HL-60/S4 treated with phorbol 12-myristate 13-acetate at 8.2 ng/mL for 4 days and 3 days (cell line): ENCODE measurements around the gene PFN3.
"Not testable (repeated sequence)": the region's sequence is repeated elsewhere in the genome, so short reads cannot be mapped to it uniquely, and the experiment has no call there.

ENCODE experiments used
- in situ Hi-C: fragments of 300-500 bp; cut with MboI; formaldehyde crosslinking; loops from 2 replicates; pipeline ENCODE4 v1.15.0; 2022; ENCODE audit warnings: low sequenced_read_pairs

Gene PFN3

DNA sequence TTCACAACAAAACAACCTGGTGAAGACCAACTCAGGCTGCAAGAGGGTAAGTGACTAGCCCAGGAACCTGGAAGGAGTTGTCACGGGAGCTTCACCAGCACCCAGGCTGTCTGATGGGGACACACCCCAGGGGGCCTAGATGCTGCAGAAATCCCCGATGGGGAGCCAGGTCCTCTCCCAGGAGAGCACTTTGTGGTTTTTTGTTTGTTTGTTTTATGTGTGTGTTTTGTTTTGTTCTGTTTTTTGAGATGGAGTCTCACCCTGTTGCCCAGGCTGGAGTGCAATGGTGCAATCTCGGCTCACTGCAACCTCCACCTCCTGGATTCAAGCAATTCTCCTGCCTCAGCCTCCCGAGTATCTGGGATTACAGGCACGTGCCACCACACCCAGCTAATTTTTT, 24.9 kb downstream of the PFN3 start:
- in situ Hi-C loops: not testable (repeated sequence)

DNA sequence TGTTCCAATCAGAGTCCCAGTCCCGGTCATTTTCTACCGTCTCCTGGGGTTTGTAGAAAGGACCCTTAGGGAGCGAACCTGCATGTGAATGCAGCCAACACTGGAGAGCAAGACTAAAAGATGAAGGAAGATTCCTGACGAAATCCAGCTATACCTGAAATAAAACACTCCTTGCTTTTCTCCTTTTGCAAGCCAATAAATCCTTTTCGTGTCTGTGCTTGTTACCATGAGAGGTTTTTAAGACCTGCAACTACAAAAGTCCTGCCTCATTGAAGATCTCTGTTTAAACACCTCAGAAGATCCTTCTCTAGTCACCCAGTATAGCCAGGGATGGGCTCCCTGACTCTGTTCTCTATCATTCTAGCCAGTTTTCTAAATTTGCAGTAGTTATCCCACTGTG, 26.2 kb downstream of the PFN3 start:
- in situ Hi-C loops: no loop called here

DNA sequence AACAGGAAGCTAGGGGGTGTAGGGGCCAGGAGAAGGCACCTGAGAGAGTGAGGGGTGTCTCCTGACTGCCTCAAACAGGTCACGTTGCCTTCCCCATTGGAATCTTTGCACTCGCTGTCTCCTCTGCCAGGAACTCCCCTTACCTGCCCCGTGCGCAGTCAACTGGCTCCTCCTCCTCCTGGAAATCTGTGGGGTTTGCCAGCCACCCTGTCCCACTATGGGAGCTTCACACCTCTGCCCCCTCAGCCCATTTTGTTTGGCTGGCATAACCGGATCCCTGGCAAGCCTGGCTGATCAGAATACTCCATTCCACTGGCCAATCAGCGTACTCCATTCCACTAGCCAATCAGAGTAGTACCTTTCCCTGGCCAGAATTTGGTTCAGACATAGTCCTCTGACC, 26.7 kb downstream of the PFN3 start:
- in situ Hi-C loops: no loop called here

DNA sequence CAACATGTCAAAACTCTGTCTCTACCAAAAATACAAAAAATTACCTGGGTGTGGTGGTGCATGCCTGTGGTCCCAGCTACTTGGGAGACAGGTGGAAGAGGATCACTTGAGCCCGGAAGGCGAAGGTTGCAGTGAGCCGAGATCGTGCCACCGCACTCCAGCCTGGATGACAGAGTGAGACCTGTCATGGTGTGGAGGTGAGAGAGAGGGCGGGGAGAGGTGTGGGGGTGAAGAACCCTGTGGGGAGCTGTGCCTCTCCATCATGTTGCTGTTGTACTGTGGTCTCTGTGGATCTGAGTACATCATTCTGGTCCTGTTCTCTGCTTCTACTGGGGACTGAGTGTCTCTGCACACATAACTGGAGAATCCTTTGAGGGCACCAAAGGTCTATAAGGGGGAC, 27.6 kb downstream of the PFN3 start:
- in situ Hi-C loops: no loop called here

DNA sequence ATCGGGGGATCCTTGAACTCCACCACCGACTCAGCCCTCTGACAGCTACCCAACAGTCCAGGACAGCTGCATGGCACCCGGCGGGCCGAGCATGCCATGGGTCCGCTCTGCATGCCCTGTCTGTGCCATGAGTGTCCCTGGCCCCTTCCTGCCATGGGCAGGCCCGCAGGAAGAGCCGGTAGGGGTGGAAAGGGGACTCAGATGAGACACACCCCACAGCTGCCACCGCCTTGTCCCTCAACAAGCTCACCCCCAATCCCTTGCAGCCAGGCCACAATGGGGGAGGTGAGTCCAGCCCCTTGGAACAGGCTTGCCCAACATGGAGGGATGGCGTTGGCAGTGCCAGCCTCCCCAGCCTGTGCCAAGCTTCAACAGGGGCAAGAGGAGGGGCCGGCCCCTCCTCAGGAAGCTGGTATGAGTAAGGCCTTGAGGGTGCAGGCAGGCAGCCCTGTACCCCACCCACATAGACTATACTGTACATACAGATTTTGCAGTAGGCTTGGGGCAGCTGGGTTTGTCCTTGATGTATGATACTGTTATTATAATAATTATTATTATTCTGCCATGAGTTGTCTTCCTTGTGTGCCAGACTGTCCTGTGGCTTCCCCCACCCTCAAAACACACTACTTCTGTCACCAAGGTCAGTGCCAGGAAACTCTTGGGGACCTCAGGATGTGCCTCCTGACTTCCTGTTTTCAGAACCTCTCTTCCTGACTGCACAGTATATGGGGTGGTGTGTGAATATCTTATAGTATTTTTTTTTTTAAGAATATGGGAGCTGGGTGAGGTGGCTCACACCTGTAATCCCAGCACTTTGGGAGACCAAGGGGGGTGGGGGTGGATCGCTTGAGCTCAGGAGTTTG, 28.2 kb downstream of the PFN3 start:
- in situ Hi-C loops: no loop called here

DNA sequence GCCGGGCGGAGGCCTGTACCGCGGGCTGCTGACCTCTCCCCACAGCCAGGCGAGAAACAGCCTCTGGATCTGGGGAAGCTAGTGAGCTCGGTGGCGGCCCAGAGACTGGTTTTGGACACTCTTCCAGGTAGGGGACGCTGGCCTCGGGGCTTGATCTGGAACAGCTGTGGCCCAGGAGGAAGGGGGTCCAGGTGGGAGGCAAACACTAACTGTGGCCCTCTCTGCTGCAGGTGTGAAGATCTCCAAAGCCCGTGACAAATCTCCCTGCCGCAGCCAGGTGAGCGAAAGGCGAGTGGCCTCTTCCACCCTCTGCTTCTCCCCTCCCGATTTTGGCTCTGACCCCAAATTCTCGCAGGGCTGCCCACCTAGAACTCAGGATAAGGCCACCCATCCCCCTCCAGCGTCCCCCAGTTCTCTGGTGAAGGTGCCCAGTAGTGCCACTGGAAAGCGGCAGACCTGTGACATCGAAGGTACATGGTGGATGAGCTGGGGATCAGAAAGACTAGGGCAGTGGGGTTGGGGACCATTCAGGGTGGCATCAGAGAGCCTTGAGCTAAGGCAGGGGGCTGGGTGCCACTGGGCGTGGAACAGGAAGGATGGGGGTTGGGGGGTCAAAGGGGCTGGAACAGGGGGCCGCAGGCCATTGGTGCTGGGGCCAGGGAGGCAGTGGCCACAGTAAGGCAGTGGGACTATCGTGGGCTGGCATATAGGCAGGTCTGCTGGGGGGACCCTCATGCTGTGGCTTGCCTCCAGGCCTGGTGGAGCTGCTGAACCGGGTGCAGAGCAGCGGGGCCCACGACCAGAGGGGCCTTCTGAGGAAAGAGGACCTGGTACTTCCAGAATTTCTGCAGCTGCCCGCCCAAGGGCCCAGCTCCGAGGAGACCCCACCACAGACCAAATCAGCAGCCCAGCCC, 29.1 kb downstream of the PFN3 start:
- in situ Hi-C loops: no loop called here

DNA sequence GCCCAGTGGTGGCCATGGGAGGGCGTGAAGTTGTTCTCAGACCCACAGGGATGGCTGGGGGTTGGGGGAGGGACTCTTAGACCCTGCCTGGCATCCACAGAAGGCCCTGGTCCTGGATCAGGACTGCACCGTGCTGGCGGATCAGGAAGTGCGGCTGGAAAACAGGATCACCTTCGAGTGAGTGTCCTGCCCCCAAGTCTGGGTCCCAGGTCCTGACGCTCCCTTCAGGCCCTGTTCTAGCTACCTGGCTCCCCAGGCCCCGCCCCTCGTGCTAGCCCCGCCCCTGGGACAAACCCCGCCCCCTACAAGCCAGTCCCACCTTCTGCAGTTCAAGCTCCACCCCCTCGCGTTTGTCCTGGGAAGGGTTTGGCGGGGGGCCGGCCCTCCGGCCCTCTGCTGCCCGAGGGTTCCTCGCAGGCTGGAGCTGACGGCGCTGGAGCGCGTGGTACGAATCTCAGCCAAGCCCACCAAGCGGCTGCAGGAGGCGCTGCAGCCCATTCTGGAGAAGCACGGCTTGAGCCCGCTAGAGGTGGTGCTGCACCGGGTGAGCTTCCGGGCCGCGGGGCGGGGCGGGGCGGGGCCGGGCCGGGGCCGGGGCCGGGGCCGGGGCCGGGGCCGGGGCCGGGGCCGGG, 29.9 kb downstream of the PFN3 start:
- in situ Hi-C loops: no loop called here

DNA sequence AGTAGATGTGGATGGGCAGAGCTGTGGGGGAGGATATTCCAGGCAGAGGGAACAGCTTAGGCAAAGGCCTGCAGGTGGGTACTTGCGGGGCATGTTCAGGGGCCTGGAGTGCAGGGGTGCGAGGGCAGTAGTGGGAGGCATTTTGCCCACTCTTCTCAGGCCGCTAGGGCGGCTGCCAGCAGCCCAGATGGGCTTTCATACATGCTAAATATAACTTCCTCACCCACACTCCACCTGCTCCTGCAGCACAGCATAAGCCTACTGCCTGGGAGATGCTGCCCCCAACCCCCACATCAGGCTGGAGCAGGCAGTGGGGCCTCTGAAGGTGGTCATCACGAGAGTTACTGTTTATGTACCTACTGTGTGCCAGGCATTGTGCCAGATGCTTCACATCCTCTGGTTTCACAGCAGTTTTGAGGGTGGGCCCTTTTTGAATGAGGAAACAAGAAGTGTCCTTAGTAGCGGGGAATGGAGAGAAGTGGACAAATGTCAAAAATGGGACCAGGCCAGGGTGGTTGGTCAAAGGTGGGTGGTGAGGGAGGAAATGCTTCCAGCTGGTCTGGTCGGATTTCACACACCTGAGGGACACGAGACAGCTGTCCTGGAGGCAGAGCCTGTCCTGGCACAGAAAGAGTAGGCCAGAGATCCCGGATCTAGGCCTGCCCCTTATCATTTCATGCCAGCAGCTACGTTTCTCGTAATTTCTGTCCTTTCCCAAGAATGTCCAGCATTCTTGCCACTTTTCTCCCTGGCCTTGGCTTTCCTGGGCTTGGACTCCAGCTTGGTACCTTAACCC, 30.6 kb downstream of the PFN3 start:
- in situ Hi-C loops: no loop called here

DNA sequence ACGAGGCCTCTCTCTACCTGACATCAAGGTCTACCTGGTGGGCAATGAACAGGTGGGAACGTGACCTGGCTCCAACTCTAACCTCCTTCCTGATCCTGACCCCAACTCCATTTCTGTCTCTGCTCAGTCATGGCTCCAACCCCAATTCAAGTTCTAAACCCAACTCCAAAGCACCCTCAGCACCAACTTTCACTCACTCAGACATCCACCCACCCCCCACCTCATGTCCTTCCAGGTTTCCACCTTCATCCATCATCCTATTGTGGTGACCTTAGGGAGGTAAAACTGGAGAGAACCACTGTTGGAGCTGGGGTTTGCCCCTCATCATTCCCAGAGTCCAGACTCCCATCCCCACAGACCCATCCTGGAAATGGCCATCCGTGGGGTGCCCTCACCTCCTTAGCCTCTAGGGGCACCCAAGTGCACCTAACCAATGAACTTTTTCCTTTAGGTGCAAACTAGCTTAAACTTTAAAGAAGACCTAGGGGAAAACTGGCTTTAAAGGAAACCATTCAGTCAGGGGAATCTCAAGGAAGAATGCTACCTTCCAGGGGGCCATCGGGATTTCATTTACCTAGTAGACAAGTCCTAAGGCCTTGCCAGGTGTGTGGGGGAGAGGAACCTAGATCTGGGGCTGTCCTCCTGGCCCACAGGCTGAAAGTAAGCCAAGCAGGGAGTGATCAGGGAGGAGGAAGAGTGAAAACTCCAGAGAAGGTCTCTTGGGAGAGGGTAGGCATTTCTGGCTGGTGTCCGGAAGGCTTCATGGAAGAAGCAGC, 31.4 kb downstream of the PFN3 start:
- in situ Hi-C loops: no loop called here

DNA sequence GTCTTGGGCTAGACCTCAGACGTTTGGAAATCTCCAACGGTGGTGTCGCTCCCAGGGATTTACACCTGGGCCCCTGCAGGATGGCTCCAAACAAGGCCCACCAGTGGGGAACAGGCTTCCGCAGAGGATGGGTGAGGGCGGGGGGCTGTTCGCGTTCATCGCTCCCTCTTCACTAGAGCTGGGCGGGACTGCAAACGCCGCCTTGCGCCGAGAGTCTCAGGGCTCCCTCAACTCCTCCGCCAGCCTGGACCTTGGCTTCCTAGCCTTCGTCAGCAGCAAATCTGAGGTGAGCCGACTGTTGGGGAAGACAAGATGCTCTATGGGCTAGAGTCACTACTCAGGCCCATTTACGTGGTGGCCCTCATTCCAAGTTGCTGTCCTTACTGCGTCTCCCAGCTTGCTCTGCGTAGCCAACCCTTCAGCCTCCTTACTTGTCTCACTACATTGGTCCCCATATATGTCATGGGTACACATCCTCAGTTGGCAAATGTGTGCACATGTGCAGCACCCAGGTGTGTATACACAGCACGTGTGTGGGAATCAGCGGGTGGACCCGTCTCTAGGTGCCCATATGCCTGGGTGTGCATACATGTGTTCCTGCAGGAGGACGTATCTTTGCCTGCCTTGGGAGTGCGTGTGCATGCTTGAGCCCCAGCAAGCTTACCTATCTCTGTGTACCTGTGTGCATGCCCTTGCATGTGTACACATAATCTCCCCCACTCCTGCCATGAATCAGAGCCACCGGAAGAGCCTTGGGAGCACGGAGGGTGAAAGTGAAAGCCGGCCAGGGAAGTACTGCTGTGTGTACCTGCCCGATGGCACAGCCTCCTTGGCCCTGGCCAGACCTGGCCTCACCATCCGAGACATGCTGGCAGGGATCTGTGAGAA, 32.2 kb downstream of the PFN3 start:
- in situ Hi-C loops: no loop called here

DNA sequence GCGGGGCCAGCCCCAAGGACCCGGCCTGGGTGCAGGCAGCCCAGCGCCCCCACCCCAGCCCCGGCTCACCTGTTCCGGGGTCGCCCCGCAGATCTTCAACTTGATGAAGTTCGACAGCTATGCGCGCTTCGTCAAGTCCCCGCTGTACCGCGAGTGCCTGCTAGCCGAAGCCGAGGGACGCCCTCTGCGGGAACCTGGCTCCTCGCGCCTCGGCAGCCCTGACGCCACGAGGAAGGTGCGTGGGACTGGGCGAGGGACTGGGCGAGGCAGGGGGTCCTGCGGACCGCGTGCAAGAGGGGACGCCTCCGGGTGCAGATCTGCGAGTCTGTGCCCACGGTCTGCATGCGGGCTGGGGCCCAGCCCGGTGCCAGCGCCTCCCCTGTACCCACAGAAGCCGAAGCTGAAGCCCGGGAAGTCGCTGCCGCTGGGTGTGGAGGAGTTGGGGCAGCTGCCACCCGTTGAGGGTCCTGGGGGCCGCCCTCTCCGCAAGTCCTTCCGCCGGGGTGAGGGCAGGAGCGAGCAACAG, 33.1 kb downstream of the PFN3 start:
- in situ Hi-C loops: no loop called here

DNA sequence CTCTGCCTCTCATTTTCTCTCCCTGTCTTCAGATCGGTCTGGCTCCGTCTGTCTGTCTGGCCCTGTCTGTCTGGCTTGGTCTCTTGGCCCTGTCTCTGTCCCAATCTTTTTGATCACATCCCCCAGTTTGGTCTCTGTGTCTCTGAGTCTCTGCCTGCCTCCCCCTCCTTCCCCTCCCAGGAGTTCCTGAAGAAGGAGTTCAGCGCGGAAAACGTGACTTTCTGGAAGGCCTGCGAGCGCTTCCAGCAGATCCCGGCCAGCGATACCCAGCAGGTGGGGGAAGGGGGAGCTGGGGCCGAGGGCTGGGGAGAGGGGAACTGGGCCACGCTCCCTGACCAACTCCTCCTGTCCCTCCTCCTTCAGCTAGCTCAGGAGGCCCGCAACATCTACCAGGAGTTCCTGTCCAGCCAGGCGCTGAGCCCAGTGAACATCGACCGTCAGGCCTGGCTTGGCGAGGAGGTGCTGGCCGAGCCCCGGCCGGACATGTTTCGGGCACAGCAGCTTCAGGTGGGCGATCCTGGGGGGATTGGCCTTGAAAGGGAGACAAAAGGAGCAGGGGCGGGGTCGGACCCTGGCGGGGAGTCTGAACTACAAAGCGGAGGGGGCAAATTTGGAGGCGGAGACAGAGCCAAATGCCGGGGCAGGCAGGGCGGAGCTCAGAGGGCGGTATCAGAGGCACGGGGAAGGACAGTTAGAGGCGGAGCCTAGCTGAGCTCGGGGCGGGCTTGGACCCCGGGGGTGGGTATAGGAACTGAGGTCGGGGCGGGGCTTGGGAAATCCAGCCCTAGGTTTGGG, 33.7 kb downstream of the PFN3 start:
- in situ Hi-C loops: no loop called here

DNA sequence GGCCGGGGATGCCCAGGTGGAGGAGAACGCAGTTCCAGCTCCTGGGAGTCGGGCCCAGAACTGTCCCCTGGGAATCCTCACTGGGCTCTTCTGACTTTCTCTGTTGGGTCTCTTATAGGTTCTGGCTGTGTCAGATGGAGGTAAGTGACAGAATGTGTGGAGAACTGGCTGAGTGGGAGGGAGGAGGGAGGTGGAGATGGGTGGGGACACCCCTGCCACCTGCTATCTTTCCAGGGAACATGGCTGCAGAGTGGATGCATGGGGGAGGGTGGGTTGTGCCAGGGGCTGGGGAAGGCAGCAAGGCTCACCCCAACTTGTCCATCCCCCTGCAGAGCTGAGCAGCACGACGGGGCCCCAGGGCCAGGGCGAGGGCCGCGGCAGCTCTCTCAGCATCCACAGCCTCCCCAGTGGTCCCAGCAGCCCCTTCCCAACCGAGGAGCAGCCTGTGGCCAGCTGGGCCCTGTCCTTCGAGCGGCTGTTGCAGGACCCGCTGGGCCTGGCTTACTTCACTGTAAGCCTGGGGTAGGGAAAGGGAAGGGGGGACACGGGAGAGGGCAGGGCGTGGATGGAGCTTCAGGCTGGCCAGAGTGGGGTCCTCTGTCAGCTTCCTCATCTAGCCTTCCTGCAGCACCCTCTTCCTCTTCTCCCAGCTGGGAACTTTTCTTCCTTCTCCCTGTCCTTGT, 34.5 kb downstream of the PFN3 start:
- in situ Hi-C loops: no loop called here

DNA sequence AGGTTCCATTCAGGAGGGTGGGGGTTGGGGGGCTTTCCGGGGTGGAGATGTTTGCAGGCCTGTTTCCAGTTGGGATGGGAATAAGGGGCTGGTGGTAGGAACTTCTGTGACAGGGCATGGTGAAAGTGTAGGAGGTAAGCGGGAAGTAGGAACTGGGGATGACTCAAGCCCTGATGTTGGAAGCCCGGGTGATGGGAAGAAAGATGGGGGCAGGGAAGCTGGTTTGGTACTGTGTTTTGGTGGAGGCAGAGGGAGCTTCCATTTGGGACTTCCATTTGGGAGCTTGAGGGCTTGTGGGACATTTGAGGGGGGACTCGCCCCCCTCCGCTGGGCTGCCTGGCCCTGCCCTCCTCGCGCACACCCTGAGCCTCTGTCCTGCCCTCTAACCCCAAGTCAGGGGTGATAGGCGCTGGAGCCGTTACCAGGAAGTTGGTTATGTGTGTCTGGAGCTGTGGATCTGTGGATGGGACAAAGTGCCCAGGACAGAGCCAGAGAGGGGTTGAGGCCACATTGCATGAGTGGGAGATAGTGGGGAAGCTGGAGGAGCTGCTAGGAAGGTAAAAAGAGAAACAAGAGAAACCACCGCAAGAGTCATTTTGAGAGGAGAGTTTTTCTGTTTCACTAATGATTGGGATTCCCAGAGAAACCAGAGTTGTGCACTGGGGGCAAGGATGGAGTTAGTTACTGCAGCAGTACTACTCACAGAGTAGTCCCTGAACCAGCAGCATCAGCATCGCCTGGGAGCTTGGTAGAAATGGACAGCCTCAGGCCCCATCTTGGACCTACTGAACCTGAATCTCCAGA, 36.1 kb downstream of the PFN3 start:
- in situ Hi-C loops: no loop called here

DNA sequence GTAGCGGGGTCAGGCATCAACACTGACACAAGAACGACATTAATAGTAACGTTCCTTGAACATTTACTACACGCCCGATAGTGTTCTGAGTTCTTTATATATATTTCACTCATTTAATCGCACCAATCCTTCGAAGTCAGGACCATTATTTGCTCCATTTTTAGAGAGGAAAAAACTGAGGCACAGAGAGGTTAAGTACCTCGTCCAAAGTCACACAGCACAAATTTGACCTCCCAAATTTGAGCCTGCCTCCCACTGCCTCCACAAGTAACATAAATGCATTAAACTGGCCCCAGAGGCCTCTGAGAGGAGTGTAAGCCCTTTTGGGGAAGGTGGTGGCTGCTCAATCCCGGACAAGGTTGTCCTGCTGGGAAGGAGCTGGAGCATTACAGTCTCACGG, 36.9 kb downstream of the PFN3 start:
- in situ Hi-C loops: no loop called here
